ENCODE measurements around the gene CFAP54.
A peak's percentile ranks its signal among the peaks of the same experiment; 100 is the strongest.
"Not testable (repeated sequence)": the region's sequence is repeated elsewhere in the genome, so short reads cannot be mapped to it uniquely, and the experiment has no call there.

CFAP54 gene, protein sequence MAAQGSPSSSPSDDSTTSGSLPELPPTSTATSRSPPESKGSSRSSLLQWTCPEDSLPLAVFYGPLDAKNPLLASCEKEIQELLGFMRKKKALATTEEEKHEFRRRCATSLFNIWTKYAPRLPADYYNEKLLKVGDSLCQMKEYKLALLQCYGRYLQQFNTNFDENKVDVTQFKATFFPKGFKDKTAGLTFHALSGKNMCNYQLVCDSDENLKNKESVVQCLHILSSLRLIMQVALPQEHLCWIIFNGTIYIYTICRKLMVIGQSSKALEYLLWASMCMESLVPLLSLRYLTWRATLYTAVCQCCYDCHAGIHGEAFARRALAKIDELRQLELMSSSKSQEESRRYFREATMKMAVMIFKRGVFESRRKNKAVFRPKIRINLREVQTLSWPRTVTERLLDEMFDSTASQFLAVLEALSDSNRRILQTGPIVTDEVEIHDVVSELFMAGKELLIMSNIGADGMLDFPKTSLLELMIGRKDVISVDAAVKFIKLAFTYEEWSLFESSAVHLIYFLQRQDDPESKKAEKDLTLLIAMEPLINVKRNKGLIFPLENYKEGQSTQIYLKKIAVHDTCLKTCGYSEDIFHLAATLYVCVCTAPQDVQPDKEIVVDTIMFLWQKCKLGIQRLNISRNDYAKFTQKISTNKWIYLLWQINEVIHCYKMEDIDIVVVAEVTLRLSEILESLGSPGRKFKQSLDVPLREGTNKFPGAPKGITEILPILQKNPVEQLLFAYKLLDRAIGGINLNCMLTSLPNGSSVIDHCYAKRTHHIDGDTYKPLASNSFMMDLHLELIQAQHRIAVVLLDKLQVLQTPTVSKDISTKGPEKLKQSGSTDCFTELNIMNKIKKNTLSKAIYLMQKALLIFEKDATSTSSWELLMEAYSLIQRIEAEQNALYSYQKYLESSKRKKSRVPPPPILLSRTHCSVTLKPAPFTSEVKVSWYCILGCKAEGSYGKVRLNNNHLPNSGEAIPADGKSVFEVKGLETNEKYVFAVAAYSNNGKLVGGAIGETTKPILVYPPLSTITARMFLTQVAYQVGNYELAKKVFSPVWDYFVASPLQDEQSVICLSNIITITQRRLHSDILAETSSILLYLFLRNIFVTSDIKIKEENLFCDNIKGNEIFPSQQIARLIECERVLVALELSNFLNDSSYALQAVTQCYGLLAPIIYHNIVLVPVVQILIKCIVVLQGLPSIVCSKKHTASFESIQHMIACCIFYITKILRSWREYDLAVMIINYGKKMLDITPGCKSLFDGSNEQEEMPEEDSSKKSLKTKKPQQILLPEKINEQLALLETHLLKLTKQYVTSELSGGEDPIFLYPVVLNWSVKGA (N-terminal part only)

GRCh38 chr12:96489392-96490056, at the start of gene CFAP54:
Gene CFAP54, plus strand, starts transcription at chr12:96489577. Its CDS starts 33 bp downstream, at chr12:96489610.
- DNase-seq = peak; percentile 97

GRCh38 chr12:96441816-96442215, 47.6 kb upstream of the CFAP54 start:
- DNase-seq = no peak

- DNase-seq = no peak
Measured at GRCh38 chr12:96442906-96443305, 46.5 kb upstream of the CFAP54 start.

GRCh38 chr12:96444399-96444798, 45.0 kb upstream of the CFAP54 start:
- DNase-seq = no peak

DNA sequence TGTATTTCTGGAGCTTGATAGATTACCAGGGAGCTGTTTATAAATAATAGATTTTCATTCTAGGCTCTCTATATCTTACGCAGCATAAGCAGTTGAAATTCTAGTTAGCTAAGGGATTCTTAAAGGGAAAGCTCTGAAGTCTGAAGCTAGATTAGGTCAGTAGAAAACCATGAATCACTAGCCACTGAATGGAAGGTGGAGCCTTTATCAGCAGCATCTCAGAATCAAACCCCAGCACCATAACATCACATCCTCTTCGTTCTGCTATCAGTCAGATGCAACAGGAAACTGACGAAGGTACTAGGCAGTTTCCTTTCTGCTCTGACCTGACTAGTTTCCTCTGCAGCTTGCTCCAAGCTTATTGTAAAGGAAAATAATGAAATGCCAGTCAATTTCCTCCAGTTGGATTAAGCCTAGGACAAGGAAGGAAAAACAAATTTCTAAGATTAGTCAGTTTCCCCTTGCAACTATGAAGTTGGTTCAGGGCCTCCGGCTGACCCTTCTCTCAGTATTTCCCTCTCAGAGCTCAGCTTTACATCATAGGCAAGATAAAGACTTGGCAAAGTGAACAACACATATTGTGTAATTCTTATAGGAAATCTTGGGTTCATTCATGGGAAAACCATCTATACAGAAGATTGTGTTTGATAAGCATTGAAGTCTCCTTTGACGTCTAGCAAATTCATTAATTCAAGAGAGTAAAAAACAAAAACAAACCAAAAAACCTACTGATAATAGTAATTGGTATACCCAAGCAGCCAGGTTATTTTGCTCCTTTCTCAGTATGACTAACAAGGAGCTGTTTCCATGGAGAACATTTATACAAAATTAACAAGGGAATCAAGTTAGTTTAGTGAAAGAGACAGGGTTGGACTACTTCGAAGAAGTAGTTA, 43.4 kb upstream of the CFAP54 start:
- no peak for DNase-seq

DNA sequence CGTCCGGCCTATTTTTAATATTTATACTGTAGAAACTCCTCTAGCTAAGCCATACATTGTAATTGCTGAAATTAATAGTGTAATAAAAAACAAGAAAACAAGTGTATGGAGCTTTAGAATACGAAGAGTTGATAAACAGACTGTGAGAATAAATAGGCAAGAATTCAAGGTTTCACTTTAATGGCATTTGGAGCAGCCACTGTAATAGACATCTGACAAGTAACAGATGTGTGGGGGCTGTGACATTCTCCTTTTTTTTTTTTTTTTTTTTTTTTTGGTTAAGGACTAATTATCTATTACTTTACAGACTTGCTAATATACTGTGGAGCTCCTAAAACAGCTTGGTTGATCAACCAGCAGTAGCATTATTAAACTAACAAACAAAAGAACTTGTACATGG, 42.1 kb upstream of the CFAP54 start:
- DNase-seq = no peak

DNA sequence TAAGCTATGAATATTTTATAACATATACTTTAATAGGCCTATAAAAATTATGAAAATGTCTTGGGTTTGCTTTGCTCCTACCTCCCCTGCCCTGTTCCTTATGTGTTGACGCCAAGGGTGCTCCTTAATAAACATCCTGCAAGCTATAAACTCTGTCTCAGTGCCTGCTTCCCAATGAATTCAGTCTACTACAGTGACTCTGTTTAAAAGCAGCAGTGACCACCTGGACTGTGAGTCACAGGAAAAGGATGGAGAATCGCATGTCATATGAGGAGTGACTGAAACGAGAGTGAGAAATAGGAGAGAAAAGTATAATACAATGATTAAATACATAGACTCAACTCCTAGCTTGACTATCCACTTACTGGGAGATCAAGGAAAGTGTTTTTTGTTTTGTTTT, 41.1 kb upstream of the CFAP54 start:
- no peak for DNase-seq

DNA sequence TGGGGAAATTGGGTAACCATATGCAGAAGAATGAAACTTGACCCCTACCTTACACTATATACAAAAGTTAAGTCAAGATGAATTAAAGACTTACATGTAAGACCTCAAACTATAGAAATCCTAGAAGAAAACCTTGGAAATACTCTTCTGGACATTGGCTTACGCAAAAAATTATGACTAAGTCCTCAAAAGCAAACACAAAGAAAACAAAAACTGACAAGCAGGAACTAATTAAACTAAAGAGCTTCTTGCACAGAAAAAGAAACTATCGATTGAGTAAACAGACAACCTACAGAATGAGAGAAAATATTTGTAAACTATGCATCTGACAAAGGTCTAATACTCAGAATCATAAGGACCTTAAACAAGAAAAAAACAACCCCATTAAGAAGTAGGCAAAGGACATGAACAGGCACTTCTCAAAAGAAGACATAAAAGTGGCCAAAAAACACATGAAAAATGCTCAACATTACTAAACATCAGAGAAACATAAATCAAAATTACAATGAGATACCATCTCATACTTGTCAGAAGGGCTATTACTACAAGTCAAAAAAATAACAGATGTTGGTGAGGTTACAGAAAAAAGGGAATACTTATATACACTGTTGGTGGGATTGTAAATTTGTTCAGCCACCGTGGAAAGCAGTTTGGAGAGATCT, 37.0 kb upstream of the CFAP54 start:
- DNase-seq = no peak

DNA sequence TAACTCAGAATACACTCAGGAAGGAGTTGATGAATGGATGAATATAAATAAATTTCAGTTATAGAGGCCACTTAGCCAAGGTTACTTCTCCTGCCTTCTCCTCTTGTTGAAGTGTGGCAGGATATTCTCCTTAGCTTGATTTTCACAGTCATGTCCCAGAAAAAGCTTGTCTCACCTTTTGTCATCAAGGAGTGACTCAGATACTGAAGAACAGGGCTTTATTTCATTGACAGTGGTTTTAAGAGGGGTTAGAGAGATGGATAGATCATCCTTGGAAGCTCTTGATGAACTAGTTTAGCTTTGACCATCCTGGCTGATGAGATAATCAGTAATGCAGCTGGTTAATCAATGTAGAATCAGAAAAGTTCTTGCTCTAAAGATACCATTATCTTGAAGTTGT, 35.0 kb upstream of the CFAP54 start:
- DNase-seq = no peak

DNA sequence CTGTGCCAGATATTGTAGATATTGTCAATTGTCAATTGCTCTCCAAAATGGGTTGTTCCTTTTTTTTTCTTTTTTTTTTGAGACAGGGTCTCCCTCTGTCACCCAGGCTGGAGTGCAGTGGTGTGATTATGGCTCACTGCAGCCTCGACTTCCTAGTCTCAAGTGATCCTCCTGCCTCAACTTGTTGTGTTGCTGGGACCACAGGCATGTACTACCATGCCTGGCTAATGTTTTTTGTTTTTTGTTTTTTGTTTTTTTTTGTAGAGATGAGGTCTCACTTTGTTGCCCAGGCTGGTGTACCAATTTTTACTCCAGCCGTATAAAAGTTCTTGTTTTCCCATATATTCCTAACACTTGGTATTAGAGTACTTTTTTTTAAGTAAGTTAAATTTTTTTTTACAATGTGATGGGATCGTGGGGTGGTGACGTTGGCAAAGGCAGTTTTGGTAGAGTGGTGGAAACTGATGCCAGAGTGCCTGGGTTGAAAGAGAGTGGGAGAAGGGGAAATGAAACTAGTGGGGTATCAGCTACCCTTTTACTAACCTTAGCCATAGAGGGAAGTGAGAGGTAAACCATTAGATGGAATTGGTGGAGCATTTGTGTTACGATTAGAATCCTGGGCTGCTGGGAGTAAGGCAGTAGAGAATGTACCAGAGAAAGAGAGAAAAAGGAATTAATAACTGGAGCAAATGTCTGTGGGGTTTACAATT, 33.0 kb upstream of the CFAP54 start:
- no peak for DNase-seq

- no peak for DNase-seq
Measured at GRCh38 chr12:96457191-96457930, 32.0 kb upstream of the CFAP54 start.

DNA sequence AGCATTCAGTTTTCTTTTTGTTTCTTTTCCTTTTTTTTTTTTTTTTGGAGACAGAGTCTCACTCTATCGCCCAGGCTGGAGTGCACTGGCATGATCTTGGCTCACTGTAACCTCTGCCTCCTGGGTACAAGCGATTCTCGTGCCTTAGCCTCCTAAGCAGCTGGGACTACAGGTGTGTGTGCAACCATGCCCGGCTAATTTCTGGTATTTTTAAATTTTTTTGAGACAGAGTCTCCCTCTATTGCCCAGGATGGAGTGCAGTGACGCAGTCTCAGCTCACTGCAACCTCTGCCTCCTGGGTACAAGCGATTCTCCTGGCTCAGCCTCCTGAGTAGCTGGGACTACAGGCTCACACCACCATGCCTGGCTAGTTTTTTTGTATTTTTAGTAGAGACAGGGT, 30.1 kb upstream of the CFAP54 start:
- DNase-seq = not testable (repeated sequence)

DNA sequence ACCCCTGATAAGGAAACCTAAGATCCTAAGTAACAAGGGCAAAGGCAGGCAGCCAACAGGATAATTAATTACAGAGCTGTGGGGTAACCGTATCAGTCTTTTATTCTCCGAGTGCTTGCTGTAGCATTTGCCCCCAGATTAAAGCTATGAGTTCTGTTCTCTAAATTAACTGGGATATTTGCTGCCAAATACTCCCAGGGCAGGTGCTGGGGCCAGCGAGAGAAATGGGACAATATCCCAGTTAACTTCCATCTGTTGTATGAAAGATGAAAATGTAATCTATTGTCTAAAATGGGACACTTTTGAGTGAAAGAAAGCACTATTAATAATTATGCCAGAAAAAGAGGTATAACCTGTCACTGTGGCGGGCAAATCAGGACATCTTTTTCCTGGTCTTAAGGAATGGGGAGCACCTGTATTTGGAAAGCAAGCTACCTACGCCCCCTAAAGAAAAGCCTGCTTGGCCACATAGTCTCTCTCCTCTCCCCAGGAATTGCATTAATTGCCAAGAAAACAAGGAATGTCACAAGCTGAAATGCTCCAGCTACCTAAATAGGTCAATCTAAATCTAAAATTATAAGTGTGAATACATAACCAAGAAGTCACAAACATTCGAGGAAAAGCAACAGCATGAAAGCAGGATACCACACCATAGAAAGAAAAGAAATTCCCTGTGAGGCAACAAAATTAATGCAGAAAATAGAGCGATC, 26.7 kb upstream of the CFAP54 start:
- DNase-seq = no peak

GRCh38 chr12:96465896-96466295, 23.5 kb upstream of the CFAP54 start:
- DNase-seq = no peak

GRCh38 chr12:96466939-96467751, 22.2 kb upstream of the CFAP54 start:
- DNase-seq = no peak

DNA sequence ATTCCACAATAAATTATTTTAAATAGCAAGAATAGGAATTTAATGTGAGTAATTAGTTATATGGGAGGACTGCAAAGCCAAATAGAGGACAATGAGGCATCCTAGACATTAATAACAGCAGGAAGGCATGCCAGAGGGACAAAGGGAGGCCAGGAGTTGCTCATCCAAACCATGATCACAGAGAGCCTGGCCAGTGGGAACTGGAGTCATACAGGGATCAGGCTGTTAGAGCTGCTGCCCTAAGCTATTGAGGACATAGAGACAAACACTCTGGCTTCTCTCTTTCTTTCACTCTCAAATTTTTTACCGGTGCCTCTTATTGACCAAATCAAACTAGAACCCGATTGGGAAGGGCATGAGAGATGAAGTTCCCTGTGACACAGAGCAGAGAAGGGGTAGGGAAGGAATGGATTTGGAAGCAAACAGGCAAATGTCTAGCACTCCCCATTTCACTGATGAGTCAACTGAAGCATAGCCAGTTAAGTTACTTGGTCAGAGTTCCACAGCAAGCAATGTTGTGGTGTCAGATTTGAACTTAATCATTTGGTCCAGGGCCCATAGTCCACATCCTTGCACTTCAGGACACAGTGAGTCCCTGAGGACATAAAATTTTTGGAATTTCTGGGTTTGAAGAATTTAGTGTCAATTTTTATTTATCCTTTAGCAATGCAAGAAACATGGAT, 17.9 kb upstream of the CFAP54 start:
- DNase-seq = no peak

GRCh38 chr12:96472384-96472783, 17.0 kb upstream of the CFAP54 start:
- no peak for DNase-seq

Measured in right hindlimb (tissue), 1 donor.